IPS DF 6.9 (cell line): ENCODE data around the gene ARFGAP2.

Experiments used
- DNase-seq: peaks from one replicate; pipeline ENCODE4 v3.0.0-alpha.2; 2013; ENCODE audit warnings: low read depth, low spot score
- H3K27ac ChIP-seq: one replicate; pipeline ENCODE4 v1.5.1; 2013; ENCODE audit warnings: low read length, control low read depth
- H3K27me3 ChIP-seq: 2 replicates; pipeline ENCODE4 v1.6.1; 2013; ENCODE audit warnings: mild to moderate bottlenecking, low read length; ENCODE audit not compliant: control insufficient read depth, insufficient read depth
- H3K36me3 ChIP-seq: 2 replicates; pipeline ENCODE4 v1.6.1; 2013; ENCODE audit warnings: low read length; ENCODE audit not compliant: control insufficient read depth, insufficient read depth
- H3K4me1 ChIP-seq: 2 replicates; pipeline ENCODE4 v1.6.1; 2013; ENCODE audit warnings: low read length; ENCODE audit not compliant: control insufficient read depth, insufficient read depth
- H3K4me3 ChIP-seq: 2 replicates; pipeline ENCODE4 v1.5.1; 2013; ENCODE audit warnings: mild to moderate bottlenecking, low read length
- H3K9me3 ChIP-seq: 2 replicates; pipeline ENCODE4 v1.6.1; 2013; ENCODE audit warnings: low read length, inconsistent platforms; ENCODE audit not compliant: control insufficient read depth, insufficient read depth
- WGBS: extraction: QIAGEN DNeasy Blood & Tissue Kit; methylation state at CpG from one replicate; pipeline ENCODE4 v1.1.7; 2013; ENCODE audit warnings: mixed read lengths, missing lambda C conversion rate; ENCODE audit not compliant: insufficient read length, insufficient coverage; 5-methylcytosine and 5-hydroxymethylcytosine counted together

Gene ARFGAP2

DNA sequence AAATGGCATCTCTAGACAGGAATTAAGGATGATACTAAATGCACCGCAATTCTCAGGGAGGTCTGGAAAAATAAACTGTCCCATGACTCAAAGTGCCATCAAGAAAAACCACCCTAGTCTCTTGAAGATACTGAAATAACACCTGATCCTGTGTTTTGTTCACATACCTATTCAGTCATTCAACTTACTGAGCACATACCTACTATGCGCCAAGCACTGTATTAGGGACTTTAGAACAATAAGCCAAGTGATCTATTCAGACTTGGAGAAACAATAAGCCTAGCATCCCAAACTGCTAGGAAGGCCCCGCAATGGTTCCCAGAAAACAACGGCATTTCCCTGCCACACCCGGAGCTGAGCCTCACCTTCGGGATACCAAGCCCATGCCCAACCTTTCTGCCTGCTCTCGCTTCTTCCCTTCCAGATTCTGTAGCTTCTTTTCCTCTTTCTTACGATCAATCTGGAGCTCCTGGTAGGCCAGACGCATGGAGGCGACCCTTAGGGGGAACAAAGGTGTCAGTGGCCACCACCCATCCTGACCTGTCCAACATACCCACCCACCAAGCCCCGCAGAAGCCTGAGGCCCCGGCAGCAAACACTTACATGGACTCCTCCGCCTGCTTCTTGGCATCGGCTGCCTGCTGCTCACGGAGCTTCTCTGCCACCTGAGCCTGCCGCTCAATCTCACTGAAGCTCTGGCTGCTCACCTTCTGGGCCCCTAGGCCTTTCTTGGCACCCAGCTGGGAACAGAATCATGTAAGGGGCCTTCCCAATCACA is 5.4 kb downstream of the ARFGAP2 start:
- H3K27ac ChIP-seq = no peak overlapping the region
- no peak for DNase-seq
- H3K27me3 ChIP-seq = no peaks in the 10 kb centered on the region
- peaks cover 47% of the 10 kb centered on the region for H3K36me3 ChIP-seq
- no peaks in the 10 kb centered on the region for H3K4me1 ChIP-seq
- H3K9me3 ChIP-seq = no peaks in the 10 kb centered on the region
- H3K4me3 ChIP-seq = no peak overlapping the region
- WGBS = no CpG with 5 or more reads among the region's 16 CpGs

- peaks cover 37% of the 10 kb centered on the region for H3K36me3 ChIP-seq
- H3K9me3 ChIP-seq = no peaks in the 10 kb centered on the region
- no peaks in the 10 kb centered on the region for H3K27me3 ChIP-seq
These were observed 10.3 kb downstream of the ARFGAP2 start for GRCh38 chr11:47166368-47166767.

GRCh38 chr11:47165253-47165840 is 11.3 kb downstream of the ARFGAP2 start:
- no peak for DNase-seq
- Histone ChIP-seq H3K27ac (no peak overlapping the region), H3K36me3 (peaks cover 33% of the 10 kb centered on the region), H3K9me3 (no peaks in the 10 kb centered on the region), H3K27me3 (no peaks in the 10 kb centered on the region), H3K4me3 (no peak overlapping the region), H3K4me1 (no peaks in the 10 kb centered on the region)
- WGBS = no CpG with 5 or more reads among the region's 16 CpGs

More at GRCh38 chr11:47166368-47166767, 10.3 kb downstream of the ARFGAP2 start:
- Histone ChIP-seq H3K4me3 (no peak overlapping the region), H3K27ac (no peak overlapping the region), H3K4me1 (no peaks in the 10 kb centered on the region)
- DNase-seq = no peak
- no CpG with 5 or more reads among the region's 5 CpGs for WGBS

DNA sequence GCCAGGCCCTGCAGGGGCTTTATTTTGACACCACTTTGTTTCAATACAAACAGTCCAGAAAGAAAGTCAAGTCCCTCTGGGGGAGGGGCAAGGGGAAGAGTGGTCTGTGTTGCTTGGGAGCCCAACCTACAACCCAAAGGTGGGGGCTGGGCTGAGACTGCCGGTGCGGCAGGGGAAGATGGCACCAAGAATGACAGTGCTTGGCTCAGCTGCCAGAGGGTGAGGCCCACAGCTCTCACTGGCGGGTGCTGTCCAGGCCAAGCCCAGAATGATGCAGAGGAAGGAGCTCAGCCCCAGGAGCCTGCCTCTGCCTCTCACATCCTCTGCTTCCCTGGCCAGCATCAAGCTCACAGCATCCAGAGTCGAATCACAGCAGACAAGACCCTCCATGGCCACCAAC is 12.4 kb downstream of the ARFGAP2 start:
- WGBS = no CpG with 5 or more reads among the region's 4 CpGs
- no peak overlapping the region for H3K27ac ChIP-seq
- H3K9me3 ChIP-seq = no peaks in the 10 kb centered on the region
- DNase-seq = no peak
- H3K36me3 ChIP-seq = peaks cover 30% of the 10 kb centered on the region
- H3K4me3 ChIP-seq = no peak overlapping the region
- H3K4me1 ChIP-seq = no peaks in the 10 kb centered on the region
- no peaks in the 10 kb centered on the region for H3K27me3 ChIP-seq

GRCh38 chr11:47163898-47164297 is 12.8 kb downstream of the ARFGAP2 start:
- WGBS = no CpG with 5 or more reads among the region's 15 CpGs
- H3K9me3 ChIP-seq = no peaks in the 10 kb centered on the region
- H3K4me1 ChIP-seq = no peaks in the 10 kb centered on the region
- H3K27me3 ChIP-seq = no peaks in the 10 kb centered on the region
- peaks cover 30% of the 10 kb centered on the region for H3K36me3 ChIP-seq
- no peak overlapping the region for H3K27ac ChIP-seq
- DNase-seq = no peak
- H3K4me3 ChIP-seq = no peak overlapping the region

DNA sequence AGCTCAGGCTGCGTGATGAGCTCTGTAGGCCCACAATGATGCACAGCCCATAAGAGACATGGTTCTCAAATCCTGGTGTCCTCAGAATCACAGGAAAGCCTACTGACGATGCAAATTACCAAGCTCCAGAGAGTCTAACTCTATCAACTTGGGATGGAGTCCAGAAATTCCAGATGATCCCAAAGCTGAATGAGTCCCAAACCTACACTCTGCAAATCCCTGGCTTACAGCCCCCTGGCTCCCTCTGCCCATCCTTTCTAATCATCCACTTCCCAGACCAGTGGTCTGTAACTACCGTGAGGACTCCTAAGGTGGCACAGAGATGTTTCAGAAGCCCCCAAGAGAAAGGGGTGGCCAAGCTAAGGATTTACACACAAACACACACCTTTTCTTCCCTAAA is 13.5 kb downstream of the ARFGAP2 start:
- H3K36me3 ChIP-seq = peaks cover 29% of the 10 kb centered on the region
- no peak overlapping the region for H3K27ac ChIP-seq

DNA sequence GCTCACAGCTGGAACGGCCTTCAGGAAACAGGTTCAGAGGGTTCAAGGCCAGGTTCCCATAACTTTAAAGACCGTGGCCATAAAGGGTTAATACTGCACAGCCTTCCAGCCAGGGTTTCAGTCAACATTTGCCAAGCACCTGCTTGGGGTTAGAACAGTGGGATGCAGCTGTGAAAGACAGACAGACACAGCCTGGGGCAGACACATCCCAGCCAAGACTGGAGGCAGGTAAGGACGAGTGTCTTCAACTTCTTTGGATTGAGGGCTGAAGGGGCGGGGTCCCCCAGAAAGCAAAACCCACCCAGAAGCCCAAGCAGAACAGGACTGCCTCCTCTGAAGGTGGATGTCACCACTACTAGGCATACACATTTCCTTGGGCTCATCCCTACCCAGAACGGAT is 14.3 kb downstream of the ARFGAP2 start:
- DNase-seq = no peak
- Histone ChIP-seq H3K27me3 (no peaks in the 10 kb centered on the region), H3K36me3 (peaks cover 23% of the 10 kb centered on the region), H3K9me3 (no peaks in the 10 kb centered on the region), H3K27ac (no peak overlapping the region), H3K4me1 (no peaks in the 10 kb centered on the region), H3K4me3 (no peak overlapping the region)
- no CpG with 5 or more reads among the region's 5 CpGs for WGBS

More for the DNA sequence above, 13.5 kb downstream of the ARFGAP2 start:
- no peaks in the 10 kb centered on the region for H3K9me3 ChIP-seq
- DNase-seq = no peak
- no peaks in the 10 kb centered on the region for H3K4me1 ChIP-seq
- H3K4me3 ChIP-seq = no peak overlapping the region
- WGBS = no CpG with 5 or more reads among the region's 3 CpGs
- H3K27me3 ChIP-seq = no peaks in the 10 kb centered on the region

DNA sequence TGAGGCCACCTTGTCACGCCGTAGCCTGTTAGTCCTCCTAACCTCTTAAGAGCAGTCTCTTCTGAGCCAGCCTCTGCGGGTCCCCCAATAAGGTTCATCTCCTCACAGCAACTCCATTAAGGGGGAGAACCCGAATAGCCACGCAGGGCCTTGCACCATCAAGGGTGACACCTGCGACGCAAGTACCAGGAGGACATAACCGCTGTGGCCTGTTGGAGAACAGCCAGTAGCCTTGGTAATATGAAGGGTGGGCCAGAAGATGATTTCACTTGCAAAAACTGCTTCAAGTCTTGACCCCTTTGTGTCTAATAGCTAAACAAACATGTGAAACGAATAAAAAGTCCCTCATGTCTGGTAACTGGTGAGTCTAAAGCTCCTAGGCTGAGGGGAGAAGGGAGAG is 14.8 kb downstream of the ARFGAP2 start:
- WGBS = no CpG with 5 or more reads among the region's 9 CpGs
- Histone ChIP-seq H3K4me1 (no peaks in the 10 kb centered on the region), H3K27ac (no peak overlapping the region), H3K9me3 (no peaks in the 10 kb centered on the region), H3K27me3 (no peaks in the 10 kb centered on the region), H3K36me3 (peaks cover 24% of the 10 kb centered on the region), H3K4me3 (no peak overlapping the region)
- DNase-seq = no peak

DNA sequence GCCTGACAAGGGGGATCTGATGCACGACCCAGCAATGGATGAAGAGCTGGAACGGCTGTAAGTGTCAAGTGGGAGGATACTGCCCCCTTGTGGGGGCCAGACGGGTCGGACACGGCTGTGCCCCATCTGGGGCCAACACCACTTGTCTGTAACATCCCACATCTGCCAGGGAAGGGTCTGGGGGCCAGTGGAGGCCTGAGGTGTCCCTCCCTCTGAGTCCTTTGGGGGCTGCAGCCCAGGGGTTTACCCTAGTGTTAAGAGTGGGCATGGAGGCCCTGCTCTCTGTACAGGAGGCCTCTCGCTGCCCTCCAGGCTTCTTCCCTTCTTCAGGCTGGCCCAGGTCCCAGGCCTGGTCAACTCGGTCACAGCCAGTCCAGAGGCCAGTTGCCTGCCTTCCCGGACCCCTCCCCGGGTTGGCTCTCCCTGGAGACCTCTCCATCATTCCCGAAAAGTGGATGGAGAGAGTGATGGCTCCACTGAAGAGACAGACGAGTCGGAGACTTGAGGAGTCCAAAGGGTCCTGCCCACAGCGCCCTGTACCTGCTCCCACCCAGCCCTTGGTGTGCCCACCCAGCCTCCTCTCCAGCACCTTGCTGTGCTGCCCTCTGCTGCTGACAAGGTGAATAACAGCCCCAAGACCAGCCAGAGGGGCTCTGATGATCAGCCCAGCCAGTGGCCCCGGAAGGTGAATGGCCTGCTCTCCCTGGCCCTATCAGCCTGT is 15.4 kb downstream of the ARFGAP2 start:
- Histone ChIP-seq H3K4me3 (no peak overlapping the region), H3K27me3 (no peaks in the 10 kb centered on the region), H3K27ac (no peak overlapping the region), H3K36me3 (peaks cover 19% of the 10 kb centered on the region), H3K4me1 (no peaks in the 10 kb centered on the region), H3K9me3 (no peaks in the 10 kb centered on the region)
- WGBS = no CpG with 5 or more reads among the region's 14 CpGs
- DNase-seq = peak; percentile 89

DNA sequence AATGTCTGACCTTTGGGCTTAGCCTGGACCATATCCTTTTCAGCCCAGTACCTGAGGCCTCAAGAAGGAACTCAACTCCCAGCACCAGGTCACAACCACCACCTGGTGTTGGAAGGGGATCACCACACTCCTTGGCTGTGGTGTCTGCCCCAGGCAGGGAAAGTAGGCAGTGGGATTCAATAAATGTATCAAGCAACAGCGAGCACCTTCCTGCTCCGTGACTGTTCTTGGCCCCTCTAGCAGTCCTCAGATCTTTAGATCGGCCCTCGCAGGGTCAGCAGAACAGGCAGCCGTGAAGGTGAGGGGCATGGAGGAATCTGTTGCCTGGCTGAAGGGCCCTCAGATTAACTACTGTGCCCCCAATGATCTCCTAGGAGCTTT is 15.9 kb downstream of the ARFGAP2 start:
- WGBS = no CpG with 5 or more reads among the region's 5 CpGs
- Histone ChIP-seq H3K36me3 (peaks cover 15% of the 10 kb centered on the region), H3K27ac (no peak overlapping the region), H3K27me3 (no peaks in the 10 kb centered on the region), H3K4me3 (no peak overlapping the region), H3K9me3 (no peaks in the 10 kb centered on the region), H3K4me1 (no peaks in the 10 kb centered on the region)
- DNase-seq = no peak
